GM20431 (cell line): ENCODE data around the gene NCAPG.
"Not testable (repeated sequence)": the region's sequence is repeated elsewhere in the genome, so short reads cannot be mapped to it uniquely, and the experiment has no call there.

Source experiments
- in situ Hi-C: fragments of 300-500 bp; cut with MseI, MboI; formaldehyde crosslinking; loops from one replicate; pipeline ENCODE4 v1.15.0; 2020; ENCODE audit warnings: low sequenced_read_pairs; ENCODE audit not compliant: unreplicated experiment

The NCAPG gene

DNA sequence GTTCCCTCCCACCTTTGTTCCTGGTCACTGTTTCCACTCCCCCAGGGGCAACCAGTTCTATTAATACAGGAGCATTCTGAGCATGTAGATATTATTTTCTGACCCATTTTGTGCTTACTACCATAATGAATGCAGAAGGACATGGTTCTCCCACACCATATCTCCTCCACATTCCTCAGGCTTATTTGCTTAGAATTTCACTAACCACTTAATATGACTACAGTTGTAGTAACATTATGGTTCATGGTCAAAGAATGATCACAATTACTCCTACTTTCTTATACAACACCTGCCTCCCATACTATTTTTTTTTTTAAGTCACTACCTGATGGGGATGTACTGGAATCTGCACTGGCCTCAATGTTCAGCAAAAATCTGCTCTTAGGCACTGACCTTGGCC is 21.8 kb upstream of the NCAPG start:
- in situ Hi-C loops = no loop called here

DNA sequence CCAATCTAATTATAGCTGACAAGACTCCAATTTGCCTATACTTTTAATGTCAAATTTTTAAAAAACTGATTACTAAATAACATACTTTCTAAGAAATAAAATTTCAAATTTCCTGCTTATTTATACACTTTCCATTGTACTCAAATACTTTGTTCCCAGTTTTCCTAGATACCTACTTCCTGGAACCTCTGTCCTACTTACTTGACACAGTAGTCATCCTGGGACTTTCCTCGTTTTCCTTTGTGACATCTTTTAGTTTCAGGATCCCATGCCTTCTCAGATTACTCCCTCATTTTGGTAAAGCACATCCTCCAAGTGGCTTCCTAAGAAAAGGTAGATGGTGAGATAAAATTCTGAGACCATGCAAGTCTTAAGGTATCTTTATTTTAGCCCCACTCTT is 16.0 kb upstream of the NCAPG start:
- in situ Hi-C loops = no loop called here

DNA sequence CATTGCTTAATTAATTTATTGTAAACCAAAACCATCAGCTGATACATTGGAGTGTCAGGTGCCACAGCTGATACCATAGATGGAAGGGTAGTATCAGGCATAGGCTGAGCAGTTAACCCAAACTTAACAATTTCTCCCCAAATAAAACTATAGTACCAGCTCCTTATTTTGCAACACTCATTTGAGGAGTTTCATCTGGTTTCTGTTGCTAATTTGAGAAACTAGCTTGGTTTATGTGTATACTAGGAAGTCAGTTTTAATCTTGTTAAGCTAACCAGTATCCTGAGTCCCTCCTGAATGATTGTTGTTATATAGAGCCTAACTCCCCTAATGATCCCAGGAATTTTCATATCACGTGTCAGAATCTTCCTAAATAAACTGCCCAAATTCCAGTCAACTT is 13.0 kb upstream of the NCAPG start:
- in situ Hi-C loops = no loop called here

DNA sequence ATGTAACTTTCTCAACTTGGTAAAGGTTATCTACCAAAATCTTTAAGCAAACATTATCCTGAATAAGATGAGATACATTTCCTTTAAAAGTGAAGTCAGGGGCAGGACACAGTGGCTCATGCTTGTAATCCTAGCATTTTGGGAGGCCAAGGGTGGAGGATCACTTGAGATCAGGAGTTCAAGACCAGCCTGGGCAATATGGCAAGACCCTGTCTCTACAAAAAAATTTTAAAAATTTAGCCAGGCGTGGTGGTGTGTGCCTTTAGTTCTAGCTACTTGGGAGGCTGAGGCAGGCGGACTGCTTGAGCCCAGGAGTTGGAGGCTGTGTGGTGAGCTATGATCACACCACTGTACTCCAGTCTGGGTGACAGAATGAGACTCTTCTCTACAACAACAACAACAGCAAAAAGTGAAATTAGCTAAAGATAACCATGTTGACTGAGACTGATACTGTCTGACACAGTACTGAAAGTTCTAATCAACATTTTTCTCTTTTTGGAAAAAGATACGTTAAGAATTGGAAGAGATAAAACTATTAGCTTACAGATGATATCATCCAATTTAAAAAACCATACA is 5.1 kb upstream of the NCAPG start:
- in situ Hi-C loops = loop anchor here (25.0 kb wide), 2 partner anchors 243 to 557 kb away; no protein-coding TSS in a partner anchor

DNA sequence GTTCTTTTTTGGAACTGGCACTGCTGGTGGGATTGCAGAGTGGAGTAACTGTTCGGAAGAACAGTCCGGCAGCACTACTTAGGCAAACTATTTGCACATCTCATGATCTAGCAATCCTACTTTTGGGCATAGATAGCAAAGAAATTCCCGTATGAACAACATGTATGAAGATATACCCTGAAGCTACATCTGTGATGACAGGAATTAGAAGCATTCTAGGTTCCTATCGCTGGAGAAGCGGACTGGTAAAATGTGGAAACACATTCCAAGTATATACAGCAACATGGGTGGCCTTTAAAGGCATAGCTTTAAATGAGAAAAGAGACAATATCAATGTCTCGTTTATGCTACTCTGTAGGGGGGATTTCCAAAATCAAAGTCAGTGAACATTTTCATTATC is 3.3 kb upstream of the NCAPG start:
- in situ Hi-C loops = loop anchor here (25.0 kb wide), 2 partner anchors 245 to 555 kb away; no protein-coding TSS in a partner anchor

DNA sequence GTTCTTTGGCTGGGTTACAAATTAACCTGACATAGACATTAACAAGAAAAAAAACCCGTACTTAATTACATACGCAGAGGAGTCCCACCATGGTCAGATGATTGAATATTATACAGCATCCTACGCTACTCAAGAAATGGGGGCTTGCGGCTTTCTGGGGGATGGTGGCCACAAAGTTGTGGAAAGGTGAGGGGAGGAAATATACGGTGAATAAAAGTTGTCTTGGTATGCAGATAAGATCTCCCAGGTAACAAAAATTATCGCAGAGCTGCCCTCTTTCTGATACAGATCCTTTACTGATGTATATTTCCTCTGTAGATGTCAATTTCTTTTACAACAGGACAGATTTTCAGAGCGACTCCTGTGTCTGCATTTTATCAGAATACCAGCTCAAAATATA is 1.1 kb upstream of the NCAPG start:
- in situ Hi-C loops = loop anchor here (25.0 kb wide), 2 partner anchors 247 to 553 kb away; no protein-coding TSS in a partner anchor

DNA sequence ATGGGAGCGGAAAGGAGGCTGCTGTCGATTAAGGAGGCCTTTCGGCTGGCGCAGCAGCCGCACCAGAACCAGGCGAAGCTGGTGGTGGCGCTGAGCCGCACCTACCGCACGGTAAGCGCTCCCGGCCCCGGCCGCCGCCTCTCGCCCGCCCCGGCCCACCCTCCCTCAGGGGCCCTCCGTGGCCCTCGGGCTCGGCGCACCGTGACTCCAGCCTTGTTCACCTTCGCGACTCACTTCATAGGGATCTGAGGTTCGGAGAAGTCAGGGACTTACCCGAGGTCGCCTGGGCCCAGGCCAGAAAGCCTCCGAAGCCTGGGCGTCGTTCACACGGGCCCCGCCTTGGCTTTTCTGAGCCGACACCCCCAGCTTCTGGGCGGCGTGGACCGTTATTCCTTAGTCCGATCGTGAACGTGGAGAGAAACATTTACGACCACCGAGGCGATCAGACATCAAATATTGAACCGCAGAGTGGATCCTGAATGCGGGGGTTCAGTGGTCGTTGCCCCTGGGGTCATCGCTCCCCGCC is 362 bp downstream of the NCAPG start:
- in situ Hi-C loops = loop anchor here (25.0 kb wide), 2 partner anchors 249 to 551 kb away; no protein-coding TSS in a partner anchor

DNA sequence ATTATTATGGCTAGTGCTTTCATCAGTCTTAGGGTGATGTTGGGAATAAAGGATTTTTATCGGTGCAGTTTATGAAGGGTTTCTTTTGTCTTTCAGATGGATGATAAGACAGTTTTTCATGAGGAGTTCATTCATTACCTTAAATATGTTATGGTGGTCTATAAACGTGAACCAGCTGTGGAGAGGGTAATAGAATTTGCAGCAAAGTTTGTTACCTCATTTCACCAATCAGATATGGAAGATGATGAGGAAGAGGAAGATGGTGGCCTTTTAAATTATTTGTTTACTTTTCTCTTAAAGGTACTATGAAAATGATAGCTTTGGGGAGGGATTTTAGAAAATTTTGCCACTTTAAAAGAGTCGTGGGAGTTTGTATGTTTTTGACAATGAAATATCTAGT is 1.3 kb downstream of the NCAPG start:
- in situ Hi-C loops = loop anchor here (25.0 kb wide), 2 partner anchors 250 to 550 kb away; no protein-coding TSS in a partner anchor

DNA sequence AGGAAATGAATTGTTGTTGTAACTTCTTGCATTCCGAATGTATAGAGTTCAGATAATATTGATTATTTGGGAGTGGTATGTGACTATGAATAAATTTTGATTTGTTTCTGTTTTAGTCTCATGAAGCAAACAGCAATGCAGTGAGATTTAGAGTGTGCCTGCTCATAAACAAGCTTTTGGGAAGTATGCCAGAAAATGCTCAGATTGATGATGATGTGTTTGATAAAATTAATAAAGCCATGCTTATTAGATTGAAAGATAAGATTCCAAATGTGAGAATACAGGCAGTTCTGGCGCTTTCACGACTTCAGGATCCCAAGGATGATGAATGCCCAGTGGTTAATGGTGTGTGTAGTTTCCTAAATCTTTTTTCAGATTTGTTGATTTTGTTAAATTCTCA is 2.0 kb downstream of the NCAPG start:
- in situ Hi-C loops = loop anchor here (25.0 kb wide), 2 partner anchors 250 to 550 kb away; no protein-coding TSS in a partner anchor

DNA sequence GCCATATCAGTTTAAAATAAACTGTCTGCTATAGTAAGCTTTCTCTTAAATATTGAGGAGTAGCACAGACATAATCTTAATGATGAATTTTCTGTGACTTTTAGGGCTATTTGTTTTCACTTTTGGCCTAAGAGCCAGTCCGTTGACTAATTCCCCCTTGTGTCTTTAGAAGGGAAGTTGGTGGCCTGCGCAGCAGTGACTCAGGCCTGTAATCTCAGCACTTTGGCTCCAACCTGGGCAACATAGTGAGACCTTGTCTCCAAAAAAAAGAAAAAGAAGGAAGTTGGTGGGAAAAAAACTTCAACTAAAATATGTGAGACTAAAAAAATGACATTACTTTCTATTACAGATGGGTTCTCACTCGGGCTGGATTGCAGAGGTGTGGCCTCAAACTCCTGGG is 3.4 kb downstream of the NCAPG start:
- in situ Hi-C loops = loop anchor here (25.0 kb wide), 2 partner anchors 252 to 548 kb away; no protein-coding TSS in a partner anchor

DNA sequence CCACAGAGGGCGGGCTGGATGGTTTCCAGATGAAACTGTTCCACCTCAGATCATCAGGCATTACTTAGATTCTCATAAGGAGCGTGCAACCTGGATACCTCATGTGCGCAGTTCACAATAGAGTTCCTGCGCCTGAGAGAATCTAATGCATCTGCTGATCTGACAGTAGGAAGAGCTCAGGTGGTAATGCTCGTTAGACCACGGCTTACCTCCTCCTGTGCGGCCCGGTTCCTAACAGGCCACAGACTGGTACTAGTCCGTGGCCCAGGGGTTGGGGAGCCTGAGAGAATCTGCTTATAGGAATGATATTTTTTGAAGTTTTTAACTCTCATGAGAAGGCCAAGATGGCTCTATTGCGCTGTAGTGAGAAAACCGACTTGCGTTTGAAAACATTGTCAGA is 5.4 kb downstream of the NCAPG start:
- in situ Hi-C loops = loop anchor here (25.0 kb wide), 2 partner anchors 254 to 546 kb away; no protein-coding TSS in a partner anchor

DNA sequence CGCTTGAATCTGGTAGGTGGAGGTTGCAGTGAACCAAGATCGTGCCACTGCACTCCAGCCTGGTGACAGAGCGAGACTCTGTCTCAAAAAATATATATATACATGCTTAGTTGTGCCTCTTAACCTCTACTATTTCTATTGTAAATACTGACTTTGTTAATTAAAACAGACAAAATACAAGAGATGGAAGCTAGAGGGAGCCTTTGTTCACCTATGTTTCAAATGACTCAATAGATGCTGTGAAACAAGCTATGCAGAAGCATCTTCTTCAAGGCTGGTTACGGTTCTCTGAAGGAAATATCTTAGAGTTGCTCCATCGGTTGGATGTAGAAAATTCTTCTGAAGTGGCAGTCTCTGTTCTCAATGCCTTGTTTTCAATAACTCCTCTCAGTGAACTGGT is 6.2 kb downstream of the NCAPG start:
- in situ Hi-C loops = loop anchor here (25.0 kb wide), 2 partner anchors 255 to 545 kb away; no protein-coding TSS in a partner anchor

DNA sequence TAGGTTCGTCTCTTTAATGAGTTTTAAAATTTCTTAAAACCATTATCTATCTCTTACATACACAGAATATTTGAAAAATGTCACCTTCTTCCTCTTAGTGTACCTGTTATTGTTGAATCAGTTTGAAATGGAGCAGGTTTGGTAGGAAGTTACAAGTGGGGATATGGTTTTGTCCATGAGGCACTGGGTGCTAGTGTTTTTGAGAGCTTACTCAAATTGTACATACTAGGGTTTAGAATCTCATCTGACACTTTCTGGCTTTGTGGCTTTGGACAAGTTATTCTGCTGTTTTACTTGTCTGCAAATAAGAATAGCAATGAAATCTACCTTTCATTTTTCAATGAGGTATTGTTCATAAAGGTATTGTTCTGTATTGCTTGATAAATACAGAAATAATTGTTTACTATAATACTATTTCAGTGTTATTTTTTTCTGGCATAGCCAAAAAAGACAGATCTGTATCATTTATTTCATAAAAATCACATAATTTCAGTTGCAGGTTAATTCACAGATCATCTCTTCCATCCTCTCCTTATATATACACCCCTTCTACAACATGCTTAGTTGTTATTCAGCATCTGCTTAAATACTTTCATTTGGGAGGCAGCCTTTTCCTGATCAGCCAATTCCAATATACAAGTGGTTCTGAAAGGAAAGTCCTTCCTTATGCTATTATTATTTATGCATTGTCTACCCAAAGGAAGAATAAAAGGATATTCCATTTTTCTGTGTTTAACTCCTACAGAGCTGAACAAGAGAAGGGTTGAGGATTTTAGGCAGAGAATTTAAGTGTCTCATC is 13.3 kb downstream of the NCAPG start:
- in situ Hi-C loops = loop anchor here (25.0 kb wide), 2 partner anchors 262 to 538 kb away; no protein-coding TSS in a partner anchor

DNA sequence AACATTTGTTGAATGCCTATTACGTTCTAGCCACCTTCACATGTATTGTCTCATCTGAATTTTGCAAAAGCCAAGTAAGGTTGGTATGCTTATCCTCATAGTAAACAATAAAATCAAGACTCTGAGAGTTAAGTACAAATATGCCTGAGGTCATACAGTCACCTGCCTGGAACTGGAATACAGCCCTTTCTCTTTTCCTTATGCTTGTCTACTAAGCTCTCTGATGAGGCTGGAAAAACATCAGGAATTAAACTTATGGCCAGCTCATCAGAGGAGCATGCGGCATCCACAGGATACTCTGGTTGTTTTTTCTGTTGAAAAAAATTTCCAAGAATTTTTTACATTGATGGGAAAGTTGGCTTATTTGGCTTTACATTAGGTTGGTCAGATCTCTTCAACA is 35.5 kb downstream of the NCAPG start:
- in situ Hi-C loops = no loop called here

DNA sequence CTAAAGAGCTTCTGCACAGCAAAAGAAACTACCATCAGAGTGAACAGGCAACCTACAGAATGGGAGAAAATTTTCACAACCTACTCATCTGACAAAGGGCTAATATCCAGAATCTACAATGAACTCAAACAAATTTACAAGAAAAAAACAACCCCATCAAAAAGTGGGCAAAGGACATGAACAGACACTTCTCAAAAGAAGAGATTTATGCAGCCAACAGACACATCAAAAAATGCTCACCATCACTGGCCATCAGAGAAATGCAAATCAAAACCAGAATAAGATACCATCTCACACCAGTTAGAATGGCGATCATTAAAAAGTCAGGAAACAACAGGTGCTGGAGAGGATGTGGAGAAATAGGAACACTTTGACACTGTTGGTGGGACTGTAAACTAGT is 39.5 kb downstream of the NCAPG start:
- in situ Hi-C loops = not testable (repeated sequence)

DNA sequence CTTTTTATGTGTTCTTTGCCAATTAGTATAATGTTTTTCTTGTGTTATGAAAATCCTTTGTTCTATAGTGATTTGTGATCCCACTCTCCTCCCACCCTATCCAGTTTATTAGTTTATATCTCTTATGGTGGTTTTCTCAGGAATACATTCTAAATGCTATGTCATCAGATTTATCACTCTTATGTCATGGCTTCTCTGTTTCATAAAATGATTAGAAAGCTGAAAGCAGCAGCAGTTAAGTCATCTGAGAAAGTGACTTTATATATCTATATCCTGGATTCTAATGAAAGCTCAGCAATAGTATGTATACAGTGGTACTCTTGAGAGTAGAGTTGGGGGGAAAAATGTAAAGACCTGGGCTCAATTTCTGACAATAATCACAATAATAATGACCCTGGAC is 41.2 kb downstream of the NCAPG start:
- in situ Hi-C loops = no loop called here

DNA sequence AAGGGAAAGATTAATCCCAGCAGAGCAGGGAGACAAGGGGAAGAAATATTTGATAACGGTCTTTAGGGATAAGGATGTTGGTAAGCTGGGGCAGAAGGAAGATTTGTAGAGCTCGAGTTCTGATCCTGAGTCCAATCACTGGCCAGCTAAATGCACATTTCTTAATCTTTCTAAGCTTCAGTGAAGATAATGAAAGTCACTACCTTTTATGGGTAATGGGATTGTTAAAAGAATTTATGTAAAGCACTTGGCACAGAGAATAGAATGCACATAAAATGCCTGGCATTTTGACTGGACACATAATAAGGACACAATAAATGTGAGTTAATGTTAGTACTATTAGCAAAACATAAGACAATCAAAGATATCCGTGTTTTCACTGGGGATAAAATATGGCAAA is 43.3 kb downstream of the NCAPG start:
- in situ Hi-C loops = no loop called here

DNA sequence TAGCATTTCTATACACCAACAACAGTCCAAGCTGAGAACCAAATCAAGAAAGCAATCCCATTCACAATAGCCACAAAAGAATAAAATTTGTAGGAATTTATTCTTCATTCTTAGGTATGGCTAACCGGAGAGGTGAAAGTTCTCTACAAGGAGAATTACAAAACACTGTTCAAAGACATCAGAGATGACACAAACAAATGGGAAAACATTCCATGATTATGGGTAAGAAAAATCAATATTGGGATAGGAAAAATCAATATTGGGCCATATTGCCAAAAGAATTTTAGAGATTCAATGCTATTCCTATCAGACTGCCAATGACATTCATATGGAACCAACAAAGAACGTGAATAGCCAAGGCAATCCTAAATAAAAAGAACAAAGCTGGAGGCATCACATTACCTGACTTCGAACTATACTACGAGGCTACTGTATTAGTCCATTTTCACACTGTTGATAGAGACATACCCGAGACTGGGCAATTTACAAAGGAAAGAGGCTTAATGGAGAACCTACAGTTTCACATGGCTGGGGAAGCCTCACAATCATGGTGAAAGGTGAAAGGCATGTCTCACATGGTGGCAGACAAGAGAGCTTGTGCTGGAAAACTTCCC is 49.1 kb downstream of the NCAPG start:
- in situ Hi-C loops = no loop called here

DNA sequence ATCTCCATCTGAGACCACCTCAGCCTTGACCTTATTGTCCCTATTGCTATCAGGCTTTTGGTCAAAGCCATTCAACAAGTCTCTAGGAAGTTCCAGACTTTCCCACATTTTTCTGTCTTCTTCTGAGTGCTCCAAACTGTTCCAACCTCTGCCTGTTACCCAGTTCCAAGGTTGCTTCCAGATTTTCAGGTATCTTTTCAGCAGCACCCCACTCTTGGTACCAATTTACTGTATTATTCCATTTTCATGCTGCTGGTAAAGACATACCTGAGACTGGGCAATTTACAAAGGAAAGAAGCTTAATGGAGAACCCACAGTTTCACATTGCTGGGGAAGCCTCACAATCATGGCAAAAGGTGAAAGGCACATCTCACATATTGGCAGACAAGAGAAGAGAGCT is 51.1 kb downstream of the NCAPG start:
- in situ Hi-C loops = not testable (repeated sequence)

DNA sequence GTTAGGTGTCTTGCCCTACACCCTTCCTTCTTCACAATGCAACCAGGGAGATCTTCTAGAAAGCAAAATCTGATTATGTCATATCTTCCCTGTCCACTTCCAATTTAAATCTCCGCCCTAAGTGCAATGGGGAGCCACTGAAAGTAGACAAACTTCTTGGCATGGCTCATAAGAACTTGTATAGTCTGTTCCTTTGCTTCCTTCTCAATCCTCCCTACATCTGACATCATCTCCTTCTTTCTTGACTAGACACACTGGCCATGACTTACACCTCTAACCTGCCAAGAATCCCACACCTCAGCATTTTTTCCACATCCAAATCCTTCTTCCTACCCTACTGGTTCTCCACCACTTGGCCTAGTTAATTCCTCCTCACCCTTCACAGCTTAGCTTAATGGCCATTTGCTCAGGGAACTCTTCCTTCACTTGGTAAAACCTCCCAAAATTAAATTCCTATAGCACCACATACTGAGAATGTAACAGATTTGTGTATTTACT is 55.1 kb downstream of the NCAPG start:
- in situ Hi-C loops = no loop called here
